LoVo (cell line): ENCODE data around the gene DERA.
"Not testable (repeated sequence)": the region's sequence is repeated elsewhere in the genome, so short reads cannot be mapped to it uniquely, and the experiment has no call there.

Source experiments
- DNase-seq: peaks from one replicate; pipeline ENCODE4 v3.0.0-alpha.2; 2016; ENCODE audit warnings: low spot score

Gene DERA

DNA sequence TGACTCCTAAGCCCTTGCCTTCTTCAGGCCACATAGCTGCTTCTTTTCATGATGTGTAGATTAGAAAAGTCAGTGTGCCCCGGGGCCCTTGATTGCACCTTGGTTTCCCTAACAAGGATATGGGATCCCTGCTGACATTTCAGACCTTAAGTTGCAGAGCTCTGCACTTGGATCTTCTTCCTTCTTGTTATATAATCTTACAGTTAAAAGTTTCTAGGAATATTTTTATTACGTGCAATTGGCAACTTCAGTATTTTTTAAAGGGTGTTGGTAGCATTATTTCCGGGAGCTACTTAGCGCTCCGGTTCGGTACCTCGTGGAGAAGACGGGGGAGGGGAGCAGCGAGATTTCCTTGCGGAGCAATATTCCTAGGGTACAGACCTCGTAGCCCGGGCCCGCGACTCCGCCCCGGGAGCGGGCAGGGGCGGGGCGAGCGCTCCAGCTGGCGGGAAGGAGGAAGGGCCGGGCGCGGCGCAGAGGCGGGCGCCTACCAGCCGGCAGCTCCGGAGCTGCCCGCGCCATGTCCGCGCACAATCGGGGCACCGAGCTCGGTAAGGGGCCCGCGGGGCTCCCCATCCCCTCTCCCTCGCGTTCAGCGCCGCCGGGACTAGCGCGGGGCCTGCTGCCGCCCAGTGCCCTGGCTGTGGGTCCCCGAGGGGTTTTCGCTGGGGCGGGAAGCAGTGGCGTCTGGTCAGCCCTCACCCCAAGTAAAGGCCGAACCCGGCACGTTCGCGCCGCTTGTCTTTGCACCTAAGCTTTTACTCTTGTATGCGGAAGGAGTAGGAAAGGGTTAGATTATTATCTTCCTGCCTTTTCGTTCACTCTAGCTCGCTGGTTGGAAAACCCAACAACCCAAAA lies at the start of gene DERA:
Gene DERA, plus strand, starts transcription at position 469 of the 858 bp plus-strand sequence. Its CDS starts 52 bp downstream, at position 521.
- DNase-seq, result peak; percentile 94

DNA sequence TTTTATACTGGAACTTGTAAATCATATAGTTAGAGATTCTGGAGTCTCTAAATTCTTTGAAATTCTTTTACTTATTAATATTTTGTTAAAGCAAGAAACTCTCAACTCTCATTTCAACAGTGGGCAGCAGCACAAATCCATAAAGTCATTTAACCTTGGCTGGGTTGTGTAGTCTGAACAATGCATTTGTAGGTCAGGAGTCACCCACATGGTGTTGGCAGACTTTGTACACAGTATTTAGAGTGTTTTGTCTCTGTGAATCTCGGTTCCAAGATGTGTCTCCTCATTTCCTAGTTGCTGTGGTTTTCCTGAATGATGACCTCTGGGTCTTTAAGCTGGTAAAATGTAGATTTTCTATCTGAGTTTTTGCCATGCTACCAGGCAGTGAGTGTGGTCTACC lies 49.7 kb upstream of the DERA start:
- DNase-seq, result no peak

DNA sequence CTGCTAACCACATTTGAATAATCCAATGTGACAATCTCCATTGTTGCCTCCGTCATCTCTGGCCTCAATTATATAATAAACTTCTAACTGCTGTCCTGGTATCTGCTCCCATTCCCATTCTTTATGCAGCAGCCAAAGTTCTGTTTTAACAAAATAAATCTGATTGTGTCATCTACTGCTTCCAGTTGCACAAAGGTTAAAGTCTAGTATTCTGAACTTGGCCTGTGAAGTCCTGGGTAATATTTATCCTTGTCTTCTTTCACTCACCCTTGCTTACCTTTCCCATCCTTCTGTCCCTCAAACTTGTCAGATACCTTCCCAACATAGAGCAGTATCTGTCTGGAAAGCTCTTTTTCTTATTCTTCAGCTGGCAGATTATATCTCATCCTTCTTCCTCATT lies 48.3 kb upstream of the DERA start:
- DNase-seq, result no peak

DNA sequence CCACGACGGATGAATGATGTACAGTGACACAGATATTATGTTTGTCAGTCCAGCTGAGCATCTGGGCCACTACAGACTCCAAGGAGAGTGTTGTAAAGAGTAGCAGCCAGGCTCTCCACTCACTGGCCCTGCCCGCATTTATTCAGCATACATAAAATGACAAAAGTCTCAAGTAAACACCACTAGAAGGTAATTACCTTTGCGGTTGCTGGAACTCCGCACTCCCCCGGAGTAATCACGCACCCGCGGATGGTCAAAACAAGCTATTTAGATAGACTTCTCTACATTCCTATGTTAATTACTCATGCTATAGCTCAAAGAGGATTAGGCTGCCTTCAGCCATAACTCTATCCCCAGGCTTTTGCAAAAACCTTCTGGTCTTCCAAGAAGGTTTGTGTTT lies 47.8 kb upstream of the DERA start:
- DNase-seq, result peak; percentile 78

DNA sequence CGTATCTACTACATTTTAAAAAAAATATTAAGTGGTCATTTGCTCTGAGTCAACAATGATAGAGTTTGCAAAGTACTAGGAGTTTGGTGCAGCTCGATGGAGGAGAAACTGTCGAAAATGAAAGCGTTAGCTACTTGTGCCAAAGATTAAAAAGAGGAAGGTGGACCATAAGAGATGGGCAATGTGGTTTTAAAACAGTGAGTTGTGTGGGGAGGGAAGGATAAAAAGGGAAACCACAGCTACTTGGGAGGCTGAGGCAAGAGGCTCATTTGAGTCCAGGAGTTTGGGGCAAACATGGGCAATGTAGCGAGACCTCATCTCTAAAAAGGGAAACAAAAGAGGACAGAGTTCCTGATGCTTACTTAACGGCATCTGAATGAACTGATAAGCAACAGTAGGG lies 47.1 kb upstream of the DERA start:
- DNase-seq, result no peak

DNA sequence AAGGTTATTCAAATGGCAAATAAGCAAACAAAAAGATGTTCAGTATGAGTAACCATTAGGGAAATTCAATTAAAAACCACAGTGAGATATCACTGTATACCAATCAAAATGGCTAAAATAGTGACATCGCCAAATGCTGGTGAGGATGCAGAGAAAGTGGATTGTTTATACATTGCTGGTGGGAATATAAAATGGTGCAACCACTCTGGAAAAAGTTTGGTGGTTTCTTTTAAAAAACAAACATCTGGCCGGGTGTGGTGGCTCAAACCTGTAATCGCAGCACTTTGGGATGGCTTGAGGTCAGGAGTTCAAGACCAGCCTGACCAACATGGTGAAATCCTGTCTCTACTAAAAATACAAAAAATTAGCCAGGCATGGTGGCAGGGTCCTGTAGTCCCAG lies 42.9 kb upstream of the DERA start:
- no peak for DNase-seq

DNA sequence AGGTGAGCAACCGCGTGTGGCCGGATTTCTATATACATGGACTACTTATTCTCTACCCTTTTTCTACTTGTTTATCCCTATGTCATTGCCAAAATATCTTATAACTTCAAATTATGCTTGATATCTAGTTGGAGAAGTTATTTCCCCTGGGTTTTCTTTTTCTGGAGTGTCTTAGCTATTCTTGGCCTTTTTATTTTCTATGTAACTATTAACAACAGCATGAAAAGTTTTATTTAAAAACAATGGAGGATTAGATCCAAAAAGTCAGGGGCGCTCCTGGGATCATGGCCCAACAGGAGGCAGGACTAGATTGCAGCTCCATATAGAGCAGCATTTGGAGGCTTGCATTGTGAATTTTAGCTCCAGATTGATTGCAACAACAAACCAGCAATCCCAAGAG lies 37.6 kb upstream of the DERA start:
- DNase-seq, result no peak

DNA sequence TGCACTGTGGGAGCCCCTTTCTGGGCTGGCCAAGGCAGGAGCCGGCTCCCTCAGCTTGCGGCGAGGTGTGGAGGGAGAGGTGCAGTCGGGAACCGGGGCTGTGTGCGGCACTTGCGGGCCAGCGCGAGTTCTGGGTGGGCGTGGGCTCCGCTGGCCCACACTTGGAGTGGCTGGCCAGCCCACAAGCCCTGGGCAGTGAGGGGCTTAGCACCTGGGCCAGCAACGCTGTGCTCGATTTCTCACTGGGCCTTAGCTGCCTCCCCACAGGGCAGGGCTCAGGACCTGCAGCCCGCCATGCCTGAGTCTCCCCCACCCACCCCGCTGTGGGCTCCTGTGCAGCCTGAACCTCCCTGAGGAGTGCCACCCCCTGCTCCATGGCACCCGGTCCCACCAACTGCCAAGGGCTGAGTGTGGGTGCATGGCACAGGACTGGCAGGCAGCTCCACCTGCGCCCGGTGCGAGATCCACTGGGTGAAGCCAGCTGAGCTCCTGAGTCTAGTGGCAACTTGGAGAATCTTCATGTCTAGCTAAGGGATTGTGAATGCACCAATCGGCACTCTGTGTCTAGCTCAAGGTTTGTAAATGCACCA lies 36.5 kb upstream of the DERA start:
- DNase-seq, result not testable (repeated sequence)

DNA sequence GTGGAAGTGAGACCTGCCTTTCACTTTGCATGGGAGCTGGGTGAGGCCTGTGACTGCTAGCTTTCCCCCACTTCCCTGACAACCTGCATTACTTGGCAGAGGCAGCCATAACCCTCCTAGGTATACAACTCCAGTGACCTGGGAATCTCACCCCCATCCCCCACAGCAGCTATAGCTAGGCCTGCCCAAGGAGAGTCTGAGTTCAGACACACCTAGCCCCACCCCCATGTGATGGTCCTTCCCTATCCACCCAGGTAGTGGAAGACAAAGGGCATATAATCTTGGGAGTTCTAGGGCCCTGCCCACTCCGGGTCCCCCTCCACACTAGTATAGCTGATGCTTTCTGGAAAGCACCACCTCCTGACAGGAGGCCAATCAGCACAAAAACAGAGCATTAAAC lies 35.3 kb upstream of the DERA start:
- no peak for DNase-seq

DNA sequence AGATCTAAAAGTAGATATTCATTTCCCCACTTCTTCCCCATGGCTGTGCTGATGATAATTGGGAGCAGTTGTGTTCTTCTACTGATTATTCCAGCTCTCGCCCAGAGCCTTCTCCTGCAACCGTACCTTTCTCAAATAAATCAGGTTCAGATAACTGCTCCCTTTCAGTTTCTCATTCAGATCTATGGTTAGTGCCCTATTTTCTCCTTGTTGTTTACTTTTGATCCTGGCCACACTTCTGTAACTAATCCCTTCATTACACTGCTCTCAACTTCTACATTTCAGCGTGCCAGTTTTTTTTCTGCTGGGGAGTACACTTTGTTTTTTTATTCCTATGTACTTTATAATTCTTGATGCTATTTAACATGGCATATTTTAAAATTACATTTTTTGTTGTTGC lies 31.7 kb upstream of the DERA start:
- no peak for DNase-seq

DNA sequence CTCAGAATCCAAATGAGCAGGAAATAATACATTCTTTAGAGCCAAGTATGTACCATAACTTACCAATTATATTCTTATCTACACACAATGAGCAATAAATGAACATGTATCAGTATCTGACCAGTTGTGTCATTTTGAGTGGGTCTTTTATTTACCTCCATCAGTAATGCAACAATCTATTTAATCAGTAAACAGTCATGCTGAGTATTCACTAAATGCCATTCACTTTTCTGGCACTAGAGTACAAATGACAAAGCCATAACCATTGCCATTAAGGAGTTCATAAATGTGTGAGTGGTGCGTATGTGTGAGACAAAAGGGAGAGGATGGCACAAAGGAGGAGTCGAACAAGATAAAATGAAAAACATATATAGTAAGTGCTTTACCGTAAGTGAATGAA lies 30.4 kb upstream of the DERA start:
- DNase-seq, result no peak

DNA sequence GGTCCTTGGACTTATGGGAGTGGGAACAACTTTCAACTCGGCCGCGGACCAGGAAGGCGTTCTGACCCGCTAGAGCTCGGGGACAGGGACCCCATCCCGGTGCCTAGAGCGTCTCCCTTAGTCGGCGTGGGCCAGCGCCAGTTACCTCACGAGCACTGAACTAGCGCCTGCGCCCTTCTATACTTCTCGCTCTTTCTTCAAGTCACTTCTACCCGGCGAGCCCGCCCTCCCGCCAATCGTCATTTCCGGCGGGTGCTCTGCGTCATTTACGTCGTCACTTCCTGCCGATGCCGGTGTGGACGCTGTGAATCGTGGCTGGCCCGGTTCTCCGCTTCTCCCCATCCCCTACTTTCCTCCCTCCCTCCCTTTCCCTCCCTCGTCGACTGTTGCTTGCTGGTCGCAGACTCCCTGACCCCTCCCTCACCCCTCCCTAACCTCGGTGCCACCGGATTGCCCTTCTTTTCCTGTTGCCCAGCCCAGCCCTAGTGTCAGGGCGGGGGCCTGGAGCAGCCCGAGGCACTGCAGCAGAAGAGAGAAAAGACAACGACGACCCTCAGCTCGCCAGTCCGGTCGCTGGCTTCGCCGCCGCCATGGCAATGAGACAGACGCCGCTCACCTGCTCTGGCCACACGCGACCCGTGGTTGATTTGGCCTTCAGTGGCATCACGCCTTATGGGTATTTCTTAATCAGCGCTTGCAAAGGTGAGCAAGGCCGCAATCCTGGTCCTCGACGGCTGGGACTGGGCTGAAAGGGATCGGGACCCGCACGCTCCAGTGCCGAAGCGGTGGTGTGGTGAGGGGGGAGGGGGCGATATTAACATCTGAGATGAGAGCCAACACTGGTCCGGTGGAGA lies 28.8 kb upstream of the DERA start, which contains the start of gene STRAP:
Gene STRAP, plus strand, starts transcription at position 270 of the 854 bp plus-strand sequence. Its CDS starts 321 bp downstream, at position 591.
- DNase-seq, result peak; percentile 99

DNA sequence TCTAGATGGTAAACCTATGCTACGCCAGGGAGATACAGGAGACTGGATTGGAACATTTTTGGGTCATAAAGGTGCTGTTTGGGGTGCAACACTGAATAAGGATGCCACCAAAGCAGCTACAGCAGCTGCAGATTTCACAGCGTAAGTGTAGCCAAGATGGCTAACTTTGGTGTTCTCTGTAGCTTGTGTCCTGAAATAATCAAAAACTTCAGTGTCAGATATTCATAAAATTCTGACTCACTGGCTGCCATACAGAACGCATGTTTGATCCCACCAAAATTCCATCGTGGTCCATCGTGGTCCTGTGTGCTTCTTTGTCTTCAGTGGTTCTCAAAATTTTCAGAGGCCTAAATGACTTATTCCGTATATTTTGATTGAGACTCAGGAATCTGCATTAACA lies 27.6 kb upstream of the DERA start:
- DNase-seq, result no peak

DNA sequence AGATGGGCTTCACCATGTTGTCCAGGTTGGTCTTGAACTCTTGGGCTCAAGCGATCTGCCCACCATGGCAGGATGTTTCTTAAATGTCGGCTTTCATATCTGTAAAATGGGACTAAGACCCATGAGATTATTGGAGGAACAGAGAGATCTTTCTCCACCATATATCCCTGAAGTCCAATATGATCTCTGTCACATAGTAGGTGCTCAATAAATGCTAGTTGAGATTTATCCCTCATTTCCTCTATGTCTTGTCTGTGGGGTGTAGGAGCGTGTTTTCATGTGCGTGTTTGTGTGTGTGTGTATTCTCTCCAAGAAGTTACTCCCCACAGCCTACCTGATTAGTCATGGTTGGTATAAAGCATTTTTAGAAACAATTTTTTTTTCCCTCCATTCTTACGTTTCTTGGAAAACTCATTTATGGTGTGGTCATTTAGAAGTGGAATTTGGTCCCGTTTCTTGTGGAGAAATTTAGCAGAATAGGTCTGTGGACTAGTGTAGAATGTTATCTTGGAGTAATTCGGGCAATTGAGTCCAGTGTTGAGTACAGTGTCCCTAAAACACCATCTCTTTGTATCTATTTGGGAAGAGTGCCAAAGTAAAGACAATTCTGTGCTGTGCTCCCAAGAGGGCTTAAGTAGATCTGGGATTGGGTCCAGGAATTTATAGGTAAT lies 24.6 kb upstream of the DERA start:
- no peak for DNase-seq

DNA sequence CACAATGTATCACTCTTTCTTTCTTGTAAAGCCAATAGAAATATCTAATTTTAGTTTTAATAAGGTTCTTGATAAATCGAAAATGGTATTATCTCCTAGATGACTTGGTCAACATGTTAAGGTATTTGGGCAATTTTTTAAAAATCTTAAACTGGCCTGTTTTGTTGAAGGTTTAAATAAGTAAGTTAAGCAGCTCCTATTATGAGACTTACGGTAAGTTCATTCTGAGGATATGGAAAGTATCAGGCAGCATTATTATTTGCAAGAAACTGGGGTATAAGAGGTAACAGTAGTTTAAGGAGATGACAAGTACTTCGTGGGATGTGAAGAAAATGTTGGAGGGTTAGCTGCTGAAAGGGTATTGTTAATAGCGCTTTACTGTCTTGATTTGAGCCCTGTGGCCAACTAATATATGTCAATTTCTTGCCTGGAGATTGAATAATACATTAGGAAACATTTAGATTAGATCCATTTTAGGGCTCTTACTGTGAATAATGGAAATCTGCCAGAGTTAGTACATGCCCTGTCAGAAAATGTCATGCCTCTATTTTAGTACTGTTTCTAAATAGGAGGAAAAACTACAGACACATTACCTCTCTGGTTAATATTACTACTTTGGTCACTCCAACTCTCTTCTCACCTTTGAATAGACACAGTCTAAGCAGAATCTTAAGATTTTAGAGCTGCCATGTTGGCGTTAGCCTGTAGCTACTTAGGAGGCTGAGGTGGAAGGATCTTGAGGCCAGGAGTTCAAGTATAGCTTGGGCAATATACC lies 23.9 kb upstream of the DERA start:
- DNase-seq, result no peak

DNA sequence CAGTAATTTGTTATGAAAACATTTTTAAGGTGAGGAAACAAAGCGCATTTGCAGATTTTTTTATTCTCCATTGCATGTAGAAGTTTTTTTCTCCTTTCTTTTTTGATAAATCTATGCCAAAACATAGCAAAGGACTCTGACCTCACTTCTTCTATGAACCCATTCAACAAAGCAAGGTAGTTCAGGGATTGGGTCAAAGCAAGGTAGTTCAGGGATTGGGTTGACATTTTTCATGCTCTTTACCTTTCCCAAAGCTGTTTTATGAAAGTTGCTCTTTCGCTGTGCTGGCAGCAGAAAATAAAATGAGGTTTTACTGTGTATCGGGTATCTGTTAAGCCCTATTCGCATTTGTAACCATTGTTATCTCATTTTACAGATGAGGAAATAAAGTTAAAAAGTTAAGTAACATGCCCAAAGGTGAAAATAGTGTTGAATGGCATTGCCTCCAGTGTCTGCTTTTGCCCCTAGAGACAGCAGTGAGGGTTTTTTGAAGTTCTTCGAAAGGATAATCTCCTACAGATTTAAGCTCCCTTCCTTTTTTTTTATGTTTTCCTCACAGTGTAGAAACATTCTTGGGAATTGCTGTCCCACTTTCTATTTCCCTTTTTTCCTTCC lies 18.4 kb upstream of the DERA start:
- no peak for DNase-seq

DNA sequence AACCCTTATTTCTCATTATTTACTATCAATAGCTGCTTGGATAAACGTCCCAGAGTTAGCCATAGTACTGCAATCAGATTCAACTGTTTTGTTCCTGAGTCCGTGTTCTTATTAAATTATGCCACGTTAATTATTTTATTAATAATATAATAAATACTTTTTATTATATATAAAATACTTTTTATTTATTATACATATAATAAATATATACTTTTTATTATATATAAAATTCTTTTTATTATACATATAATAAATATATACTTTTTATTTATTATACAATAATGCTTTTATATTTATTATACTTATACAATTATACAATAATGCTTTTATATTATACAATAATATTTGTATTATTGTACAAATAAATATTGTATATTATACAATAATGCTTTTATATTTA lies 17.9 kb upstream of the DERA start:
- DNase-seq, result no peak

DNA sequence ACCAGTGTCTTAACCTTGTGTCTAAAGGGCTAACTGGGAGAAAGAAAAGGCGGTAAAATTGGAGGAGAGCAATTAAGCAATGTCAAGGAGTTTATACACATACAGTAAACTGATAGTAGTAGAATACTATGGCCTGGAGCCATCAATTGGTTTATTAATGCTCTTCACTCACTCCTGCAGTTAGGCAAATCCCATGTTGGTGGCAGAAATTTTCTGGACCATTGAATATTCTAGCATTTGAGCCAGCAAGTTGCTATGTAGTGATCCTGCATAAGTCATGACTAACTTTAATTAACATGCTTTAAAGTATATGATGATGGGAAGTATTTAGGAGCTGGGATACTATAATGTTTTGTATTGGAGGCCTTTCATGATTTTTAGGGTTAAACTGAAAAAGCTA lies 14.3 kb upstream of the DERA start:
- no peak for DNase-seq

DNA sequence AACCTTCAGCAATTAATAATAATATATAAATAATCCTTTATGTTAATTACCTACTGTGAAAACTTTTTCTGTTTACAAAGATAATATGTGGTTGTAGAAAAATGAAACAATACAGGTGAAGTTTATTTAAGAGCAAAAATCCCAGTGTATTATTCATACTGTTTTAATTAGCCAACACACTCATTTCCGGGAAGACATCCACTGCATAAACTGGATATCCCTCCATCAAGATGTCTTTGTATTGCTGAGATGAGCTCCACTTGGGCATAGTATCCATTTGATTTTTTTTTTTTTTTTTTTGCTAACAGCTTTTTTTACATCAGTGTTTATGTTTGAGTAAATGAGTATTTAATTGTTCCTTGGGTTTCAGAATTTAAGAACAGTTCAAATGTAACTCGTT lies 13.7 kb upstream of the DERA start:
- DNase-seq, result no peak

DNA sequence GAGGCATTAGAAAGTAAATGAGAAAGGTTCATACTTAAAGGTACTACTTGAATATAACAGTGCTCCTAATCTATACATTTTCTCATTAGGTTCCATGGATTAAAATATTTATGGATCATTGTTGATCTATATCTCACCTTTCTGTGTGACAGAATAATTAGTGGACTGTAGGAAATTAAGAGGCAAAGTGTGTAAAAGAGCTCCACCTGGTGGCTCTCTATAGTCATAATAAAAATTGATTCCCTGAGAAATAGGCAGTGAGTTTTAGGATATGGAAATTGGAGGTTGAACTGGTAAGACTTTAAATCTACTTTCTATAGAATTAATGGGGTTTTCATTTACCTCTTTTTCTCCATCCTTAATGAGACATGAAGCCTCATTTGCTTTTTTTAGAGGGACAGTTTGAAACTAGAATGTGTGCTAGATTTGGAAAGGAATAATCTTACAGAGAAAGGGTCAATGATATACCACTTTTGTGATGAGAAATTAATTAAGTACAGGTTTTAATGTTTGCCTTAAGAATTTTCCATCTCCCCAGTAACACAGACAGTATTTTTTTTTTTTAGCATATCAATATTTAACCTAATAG lies 11.8 kb upstream of the DERA start:
- DNase-seq, result peak; percentile 56
